GM06990 (cell line): Measurements from ENCODE around the gene MTCL1.

Experiments
- DNase-seq: peaks from one replicate; pipeline ENCODE4 v3.0.0-alpha.2; 2011; ENCODE audit not compliant: insufficient read length; ENCODE audit errors: extremely low read depth
- H3K27me3 ChIP-seq: replicated peaks from 2 replicates; pipeline ENCODE4 v1.6.0; 2011; ENCODE audit warnings: low read length; ENCODE audit not compliant: control insufficient read depth, insufficient read depth
- H3K36me3 ChIP-seq: 2 replicates; pipeline ENCODE4 v1.5.1; 2011; ENCODE audit warnings: low read length; ENCODE audit not compliant: control insufficient read depth, insufficient read depth
- H3K4me3 ChIP-seq: replicated peaks from 2 replicates; pipeline ENCODE4 v1.5.1; 2011; ENCODE audit warnings: low read depth, mild to moderate bottlenecking, control low read depth, low read length
- CTCF ChIP-seq: IDR thresholded peaks from 2 replicates; pipeline ENCODE4 v1.5.1; 2011; ENCODE audit warnings: low read length, control low read depth, mild to moderate bottlenecking, inconsistent platforms; ENCODE audit not compliant: insufficient read depth, poor library complexity, severe bottlenecking

The MTCL1 gene

DNA sequence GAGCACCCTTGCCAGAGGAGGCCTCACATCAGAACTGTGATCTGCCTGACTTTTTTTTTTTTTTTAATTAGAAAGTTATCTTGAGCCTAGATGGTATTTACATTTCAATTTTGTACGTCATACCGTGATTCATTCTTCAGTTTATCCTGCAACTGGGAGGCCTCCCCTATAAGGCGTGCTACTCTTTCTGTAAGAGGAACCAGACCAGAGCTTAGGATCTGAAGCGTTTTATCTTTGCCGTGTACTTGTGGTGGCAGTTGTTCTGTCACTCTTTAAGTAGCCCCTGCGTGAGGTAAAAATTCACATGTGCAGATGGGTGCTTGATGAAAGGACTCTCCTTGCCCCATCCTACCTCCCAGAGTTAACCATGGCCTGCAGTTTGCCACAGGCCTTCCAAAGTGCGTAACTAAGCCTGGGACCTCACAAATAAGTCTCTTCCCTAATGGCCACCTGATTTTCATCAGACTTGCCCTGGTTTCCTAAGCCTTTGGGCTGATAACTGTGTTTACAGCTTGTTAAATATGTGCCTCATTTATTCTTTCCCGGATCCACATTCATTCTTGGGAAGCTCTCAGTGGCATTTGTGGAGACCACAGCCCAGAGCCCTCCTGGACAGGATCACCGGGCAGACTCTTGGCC, 96.0 kb downstream of the MTCL1 start:
- H3K36me3 ChIP-seq = no peaks in the 10 kb centered on the region
- no peak overlapping the region for H3K4me3 ChIP-seq
- no peak for TF ChIP-seq CTCF
- H3K27me3 ChIP-seq = no peaks in the 10 kb centered on the region; the same call in 1 of the 2 replicates
- DNase-seq = no peak

DNA sequence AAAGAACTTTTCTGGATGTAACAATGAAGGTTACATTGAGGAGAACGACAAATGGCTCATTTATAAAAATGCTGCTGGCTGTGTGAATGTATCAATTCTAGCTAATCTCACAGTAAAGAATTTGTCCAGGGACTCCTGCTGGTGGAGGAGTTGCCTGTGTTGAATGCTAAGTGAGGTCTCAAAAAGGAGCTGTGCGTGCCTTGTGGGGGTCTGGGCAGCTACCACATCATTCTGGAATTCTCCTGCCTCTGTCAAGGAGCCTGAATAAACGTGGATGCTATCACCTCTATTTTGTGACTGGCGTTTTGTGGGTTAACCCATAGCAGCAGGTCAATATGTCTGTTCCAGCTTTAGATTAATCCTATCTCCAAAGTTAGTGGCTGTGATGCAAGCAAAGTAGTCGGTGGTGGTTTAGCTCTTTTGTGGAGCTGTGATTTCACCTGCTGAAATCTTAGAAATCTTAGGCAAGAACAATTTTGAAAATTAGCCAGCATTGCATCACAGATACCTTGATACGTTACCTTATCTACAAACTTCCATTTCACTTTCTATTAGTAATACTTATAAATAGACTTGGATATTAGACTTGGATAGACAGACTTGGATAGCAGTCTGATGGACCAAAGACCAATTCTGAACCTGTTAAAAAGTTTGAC, 96.8 kb downstream of the MTCL1 start:
- TF ChIP-seq CTCF = no peak
- DNase-seq = no peak
- Histone ChIP-seq H3K36me3 (no peaks in the 10 kb centered on the region), H3K27me3 (no peaks in the 10 kb centered on the region; the same call in none of the 2 replicates), H3K4me3 (no peak overlapping the region)

DNA sequence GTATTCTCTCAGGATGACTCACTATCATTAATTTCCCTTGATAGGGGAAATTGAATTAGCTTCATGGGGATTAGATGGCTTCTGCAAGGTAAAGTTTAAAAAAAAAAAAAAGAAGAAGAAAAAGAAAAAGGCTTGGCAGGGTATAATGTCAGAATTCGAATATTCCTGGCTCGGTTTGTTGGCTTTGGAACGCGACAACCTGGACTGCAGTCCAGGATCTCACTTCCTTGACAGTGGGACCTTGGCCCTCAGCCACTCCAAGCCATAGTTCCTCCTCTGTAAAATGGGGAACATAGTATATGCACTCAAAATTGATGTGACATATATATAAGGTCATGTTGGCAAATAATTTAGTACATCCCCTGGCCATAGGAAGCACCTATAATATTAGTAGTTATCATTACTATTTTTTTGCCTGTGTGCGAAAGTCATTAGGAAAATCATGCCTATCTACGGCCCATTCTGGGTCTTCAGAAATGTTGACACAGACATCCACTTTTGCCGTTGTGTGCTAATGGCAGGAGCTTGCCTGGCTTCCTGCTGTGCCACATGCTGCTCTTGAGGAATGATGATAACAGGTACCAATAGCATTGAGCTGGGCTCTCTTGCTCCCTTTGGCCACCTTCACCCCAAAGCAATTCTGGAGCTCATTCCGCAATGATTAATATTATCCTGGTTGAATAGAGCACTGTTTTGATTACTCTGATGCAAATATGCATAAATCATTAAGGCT, 97.9 kb downstream of the MTCL1 start:
- no peaks in the 10 kb centered on the region for H3K36me3 ChIP-seq
- no peaks in the 10 kb centered on the region; the same call in none of the 2 replicates for H3K27me3 ChIP-seq
- no peak for TF ChIP-seq CTCF
- no peak for DNase-seq
- no peak overlapping the region for H3K4me3 ChIP-seq

DNA sequence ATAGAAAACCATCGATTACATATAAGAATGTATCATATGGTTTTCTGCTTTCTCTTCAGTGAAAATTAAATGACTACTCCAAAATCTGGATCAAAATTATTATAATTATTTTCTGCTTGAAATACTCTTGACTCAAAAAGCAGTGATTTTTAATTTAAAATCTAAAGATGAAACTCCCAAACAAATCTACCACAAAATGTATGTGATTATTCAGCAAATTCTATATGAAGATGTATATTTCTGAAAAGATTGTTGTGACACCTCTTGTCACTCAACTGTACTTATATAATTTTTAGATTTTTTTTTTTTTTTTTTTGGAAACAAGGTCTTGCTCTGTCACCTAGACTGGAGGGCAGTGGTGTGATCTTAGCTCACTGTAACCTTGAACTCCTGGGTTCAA, 98.6 kb downstream of the MTCL1 start:
- no peak overlapping the region for H3K4me3 ChIP-seq
- no peaks in the 10 kb centered on the region; the same call in none of the 2 replicates for H3K27me3 ChIP-seq
- H3K36me3 ChIP-seq = no peaks in the 10 kb centered on the region
- DNase-seq = no peak
- no peak for TF ChIP-seq CTCF

DNA sequence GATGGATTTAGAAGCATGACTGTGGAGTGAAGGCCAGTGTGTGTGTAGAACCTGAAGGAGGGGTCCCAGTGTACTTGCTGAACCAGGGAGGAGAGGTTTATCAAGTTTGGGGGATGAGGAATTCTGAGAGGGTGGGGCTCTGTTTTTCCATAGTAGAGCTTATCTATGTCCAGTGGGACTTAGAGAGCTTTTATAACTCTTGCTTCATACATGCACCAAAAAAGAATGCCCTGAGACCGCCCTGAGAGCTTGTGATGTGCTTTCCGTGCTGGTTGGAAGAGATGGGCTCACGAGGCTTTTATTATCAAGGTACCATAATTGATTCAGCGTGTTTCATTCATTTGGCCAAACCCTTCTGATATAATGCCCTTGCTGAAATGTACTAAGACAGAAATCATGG, 100.2 kb downstream of the MTCL1 start:
- DNase-seq = no peak
- no peaks in the 10 kb centered on the region for H3K36me3 ChIP-seq
- no peak for TF ChIP-seq CTCF
- H3K4me3 ChIP-seq = no peak overlapping the region
- H3K27me3 ChIP-seq = no peaks in the 10 kb centered on the region; the same call in none of the 2 replicates
